Small intestine (tissue), 7 donors: ENCODE results near the gene LAMA2. TPM values are rescaled to one million over a fixed set of nuclear protein-coding genes. Genes with fewer than 3 reads are reported as not detected.
A peak's percentile ranks its signal among the peaks of the same experiment; 100 is the strongest.

Experiments
- DNase-seq, 2 donors: peaks; one replicate each; pipeline versions ENCODE4 v3.0.0 to v3.0.0-alpha.2; 2013
- FAIRE-seq: peaks from 2 replicates; lab custom pipeline; 2012; peaks lifted over from hg19 to GRCh38; lab: Jason Lieb, UNC
- H3K27ac ChIP-seq, 3 donors: one replicate each; pipeline ENCODE4 v1.5.1; 2013; ENCODE audit warnings: low read length in 2 of 3, mild to moderate bottlenecking in 2 of 3, control low read depth in 1 of 3, inconsistent platforms in 1 of 3, low read depth in 1 of 3, moderate library complexity in 1 of 3
- H3K27me3 ChIP-seq, 3 donors: one replicate each; pipeline ENCODE4 v1.6.1; 2013; ENCODE audit warnings: low read length in 3 of 3, inconsistent platforms in 1 of 3; ENCODE audit not compliant: control insufficient read depth in 3 of 3, insufficient read depth in 3 of 3
- H3K36me3 ChIP-seq, 3 donors: one replicate each; pipeline ENCODE4 v1.6.1; 2013; ENCODE audit warnings: low read length in 3 of 3, inconsistent platforms in 1 of 3, low read depth in 1 of 3, mild to moderate bottlenecking in 1 of 3, moderate library complexity in 1 of 3; ENCODE audit not compliant: control insufficient read depth in 3 of 3, insufficient read depth in 2 of 3
- H3K4me1 ChIP-seq, 3 donors: one replicate each; pipeline ENCODE4 v1.6.1; 2013; ENCODE audit warnings: low read length in 2 of 3, inconsistent platforms in 1 of 3, low read depth in 1 of 3, mild to moderate bottlenecking in 1 of 3, moderate library complexity in 1 of 3; ENCODE audit not compliant: control insufficient read depth in 3 of 3, insufficient read depth in 2 of 3
- H3K4me3 ChIP-seq, 3 donors: one replicate each; pipeline ENCODE4 v1.5.1; 2013; ENCODE audit warnings: low read length in 3 of 3, control low read depth in 1 of 3, inconsistent platforms in 1 of 3, low read depth in 1 of 3, mild to moderate bottlenecking in 1 of 3, moderate library complexity in 1 of 3
- H3K9me3 ChIP-seq, 2 donors: one replicate each; pipeline ENCODE4 v1.6.1; 2013; ENCODE audit warnings: low read depth in 1 of 2, low read length in 1 of 2; ENCODE audit not compliant: control insufficient read depth in 2 of 2, insufficient read depth in 1 of 2
- WGBS, 3 donors: extraction: QIAGEN DNeasy Blood & Tissue Kit; methylation state at CpG; one replicate each; pipeline ENCODE4 v1.1.7; 2013; 5-methylcytosine and 5-hydroxymethylcytosine counted together
- polyA plus RNA-seq, 4 donors: library from polyadenylated mRNA; stranded (reverse) in 3 of 4; unstranded in 1 of 4; fragments of 200-250 nt in 3 of 4; fragments of 120-200 nt in 1 of 4; gene quantifications; one replicate each; pipeline versions ENCODE4 v1.2.1 to v1.2.3, GENCODE V29; 2013
- donor health status: healthy with polysubstance abuse.
- donor health status: control.
- donor health status: control.
- donor health status: Bipolar disorder and iron deficiency.
- donor health status: healthy.

LAMA2 gene
- polyA plus RNA-seq, 4 donors: 0.67 to 12.7 (median 1.1) TPM

DNA sequence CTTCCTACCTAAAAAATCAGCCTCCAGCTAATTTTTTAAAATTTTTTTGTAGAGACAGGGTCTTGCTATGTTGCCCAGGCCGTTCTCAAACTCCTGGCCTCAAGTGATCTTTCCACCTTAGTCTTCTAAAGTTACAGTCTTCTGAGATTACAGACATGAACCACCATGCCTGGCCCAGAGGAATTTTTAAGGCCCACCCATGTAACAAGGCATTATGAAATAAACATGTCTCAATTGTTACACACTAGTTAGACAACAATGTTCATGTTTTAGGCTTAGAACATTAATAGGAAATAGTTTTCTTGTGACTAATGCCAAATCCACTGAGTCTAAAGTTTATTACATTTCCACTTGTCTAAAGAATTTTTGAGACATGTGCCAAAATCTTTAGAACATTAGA lies 221.2 kb downstream of the LAMA2 start:
- H3K4me1 ChIP-seq: no peaks in the 10 kb centered on the region
- no peaks in the 10 kb centered on the region for H3K9me3 ChIP-seq
- peak overlapping the region in 1 of 3 donors; percentile 38 for H3K27ac ChIP-seq
- FAIRE-seq (no peak), DNase-seq (no peak)
- no peaks in the 10 kb centered on the region for H3K27me3 ChIP-seq
- H3K36me3 ChIP-seq: no peaks in the 10 kb centered on the region
- WGBS, 3 donors: 62 to 70% (median 65%) methylated on average over 1 of the region's 1 CpG
- no peak overlapping the region for H3K4me3 ChIP-seq

DNA sequence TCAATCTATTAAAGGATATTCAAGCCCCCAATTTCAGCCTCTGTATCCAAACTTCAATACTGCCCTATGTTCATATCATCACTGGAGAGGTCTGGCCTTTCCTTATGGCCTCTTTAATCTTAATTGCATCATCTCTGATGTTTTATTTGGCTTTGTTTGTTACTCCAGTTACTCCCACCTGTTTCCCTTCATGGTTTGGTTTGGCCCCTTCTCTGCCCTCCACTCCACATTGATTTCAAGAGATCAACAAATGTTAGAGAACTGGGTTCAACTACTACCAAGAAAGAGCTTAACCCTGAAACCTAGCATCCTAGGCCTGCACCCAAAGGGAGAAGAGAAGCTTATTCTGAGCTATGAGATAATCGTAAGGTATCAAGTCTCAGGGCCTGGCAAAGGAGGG lies 221.6 kb downstream of the LAMA2 start:
- H3K9me3 ChIP-seq: no peaks in the 10 kb centered on the region
- no peak for FAIRE-seq
- no peak overlapping the region for H3K27ac ChIP-seq
- no peak overlapping the region for H3K4me3 ChIP-seq
- no peaks in the 10 kb centered on the region for H3K27me3 ChIP-seq
- 88 to 95% (median 91%) methylated on average over 1 of the region's 1 CpG for WGBS, 3 donors
- no peaks in the 10 kb centered on the region for H3K36me3 ChIP-seq
- no peak for DNase-seq
- H3K4me1 ChIP-seq: no peaks in the 10 kb centered on the region

DNA sequence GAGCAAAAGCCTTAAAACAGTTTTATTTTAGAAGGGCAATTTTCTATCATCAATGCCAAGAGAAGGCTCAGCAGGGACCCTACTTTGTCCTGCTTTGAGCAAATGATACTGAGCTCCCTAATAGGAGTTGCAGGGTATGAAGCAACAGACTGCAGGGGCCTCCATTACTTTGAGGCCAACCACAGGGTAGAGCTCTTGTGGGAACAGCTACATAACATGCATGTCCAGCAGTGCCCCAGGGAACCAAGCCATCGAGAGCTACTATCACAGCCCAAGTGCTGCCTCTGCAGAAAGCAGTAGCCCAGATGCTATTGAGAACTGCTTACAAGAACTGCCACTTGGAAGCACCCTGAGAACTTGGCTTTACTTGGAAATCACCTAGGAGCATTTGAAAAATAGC lies 222.1 kb downstream of the LAMA2 start:
- Histone ChIP-seq H3K4me1 (no peaks in the 10 kb centered on the region), H3K36me3 (no peaks in the 10 kb centered on the region), H3K4me3 (no peak overlapping the region), H3K27me3 (no peaks in the 10 kb centered on the region), H3K9me3 (no peaks in the 10 kb centered on the region), H3K27ac (no peak overlapping the region)
- FAIRE-seq (no peak), DNase-seq (peak in 1 of 2 donors; percentile 14)
- 82 to 100% (median 88%) methylated on average over 1 of the region's 1 CpG for WGBS, 3 donors

DNA sequence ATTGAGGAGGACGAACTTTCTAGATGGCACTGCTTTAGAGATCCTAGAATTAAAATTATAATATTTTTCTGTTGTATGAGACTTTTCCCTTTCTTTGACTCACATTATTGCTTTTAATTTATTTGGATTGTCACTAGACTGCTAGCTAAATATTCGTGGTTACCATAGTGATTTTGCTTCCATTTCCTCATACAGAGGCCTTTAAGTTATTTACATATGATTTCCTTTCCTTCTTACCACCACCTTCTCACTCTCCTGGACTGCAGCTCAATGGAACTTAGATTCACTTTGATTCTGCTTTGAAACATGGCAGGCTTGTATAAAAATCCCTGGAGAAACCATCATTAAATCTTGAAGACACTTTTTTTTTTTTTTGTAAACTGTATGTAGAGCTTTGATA lies 222.9 kb downstream of the LAMA2 start:
- FAIRE-seq: no peak
- Histone ChIP-seq H3K4me3 (no peak overlapping the region), H3K27ac (no peak overlapping the region), H3K27me3 (no peaks in the 10 kb centered on the region), H3K36me3 (no peaks in the 10 kb centered on the region), H3K9me3 (no peaks in the 10 kb centered on the region), H3K4me1 (no peaks in the 10 kb centered on the region)
- DNase-seq: no peak
- WGBS, 3 donors: 49 to 59% (median 55%) methylated on average over 2 of the region's 2 CpGs

DNA sequence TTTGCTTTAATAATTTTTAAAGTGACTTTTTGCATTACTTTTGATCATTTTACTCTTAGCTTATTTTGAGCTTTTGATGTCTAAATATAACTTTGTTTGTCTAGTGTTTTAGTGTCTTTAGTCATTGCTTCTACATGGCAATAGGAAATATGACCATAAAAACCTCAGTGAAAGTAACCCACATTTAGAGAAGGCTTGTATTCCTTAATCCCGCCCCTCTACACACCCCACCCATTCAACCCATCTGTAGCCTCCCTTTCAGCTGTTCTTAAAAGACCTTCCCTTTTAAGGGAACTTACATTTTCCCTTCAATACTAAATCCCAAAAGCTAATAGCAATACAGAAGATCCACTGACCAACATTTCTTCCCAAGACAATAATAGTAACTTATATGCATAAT lies 225.4 kb downstream of the LAMA2 start:
- FAIRE-seq (no peak), DNase-seq (no peak)
- Histone ChIP-seq H3K27me3 (no peaks in the 10 kb centered on the region), H3K27ac (no peak overlapping the region), H3K4me3 (no peak overlapping the region), H3K9me3 (no peaks in the 10 kb centered on the region), H3K4me1 (peaks cover 0 to 3% (median 0%) of the 10 kb centered on the region in 3 donors), H3K36me3 (no peaks in the 10 kb centered on the region)
- 53 to 93% (median 63%) methylated on average over 1 of the region's 1 CpG for WGBS, 3 donors

DNA sequence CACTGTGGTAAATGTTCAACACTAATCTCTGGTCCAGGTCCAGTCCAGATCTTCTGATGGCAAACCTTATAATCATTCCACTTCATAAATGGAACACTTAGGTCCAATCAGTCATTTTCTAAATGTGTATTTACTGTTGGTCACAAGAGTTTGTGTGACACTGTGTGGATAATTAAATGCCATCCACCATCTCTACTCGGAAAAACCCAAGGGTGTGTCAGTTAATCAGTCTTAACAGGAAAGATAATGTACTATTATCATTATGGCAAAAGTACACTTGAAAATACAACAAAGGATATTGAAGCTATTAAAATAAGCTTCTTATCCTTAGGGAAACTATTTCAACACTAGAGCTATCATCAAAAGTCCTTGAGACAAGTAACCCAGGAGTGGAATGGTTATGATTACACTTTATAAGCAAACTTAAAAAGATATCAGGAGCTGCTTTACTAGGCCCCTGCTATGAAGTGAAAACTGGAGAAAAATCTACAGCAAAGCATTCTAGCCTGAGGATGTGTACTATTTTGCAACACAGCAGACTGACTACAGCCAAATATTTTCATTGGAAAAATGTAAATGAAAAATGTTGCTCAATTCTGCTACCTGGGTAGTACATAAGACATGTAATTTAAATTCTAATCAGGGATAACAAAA lies 227.9 kb downstream of the LAMA2 start:
- DNase-seq (peak; percentile 12 to 35), FAIRE-seq (no peak)
- H3K4me1 ChIP-seq: peaks cover 0 to 6% (median 0%) of the 10 kb centered on the region in 3 donors
- H3K36me3 ChIP-seq: no peaks in the 10 kb centered on the region
- no peaks in the 10 kb centered on the region for H3K9me3 ChIP-seq
- no peak overlapping the region for H3K4me3 ChIP-seq
- no peak overlapping the region for H3K27ac ChIP-seq
- WGBS, 3 donors: 17 to 51% (median 24%) methylated on average over 1 of the region's 1 CpG
- H3K27me3 ChIP-seq: no peaks in the 10 kb centered on the region

DNA sequence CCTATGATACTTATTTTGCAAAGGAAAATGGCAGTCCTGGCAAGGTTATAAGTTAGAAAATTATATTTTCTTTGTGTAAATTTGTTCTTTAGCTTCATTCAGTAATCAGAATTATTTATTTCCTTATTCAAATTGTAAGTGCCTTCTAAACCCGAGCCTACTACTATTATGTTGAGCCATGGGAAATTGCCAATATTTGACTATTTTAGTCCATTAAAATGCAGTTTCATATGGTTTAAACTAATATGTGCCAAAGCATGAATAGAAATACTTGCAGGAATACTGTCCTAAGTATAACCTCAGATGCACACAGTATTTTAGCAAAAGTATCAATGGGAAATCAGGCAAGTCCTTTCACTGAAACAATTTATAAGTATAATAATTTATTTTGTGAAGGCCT lies 228.4 kb downstream of the LAMA2 start:
- Histone ChIP-seq H3K4me1 (peaks cover 0 to 6% (median 0%) of the 10 kb centered on the region in 3 donors), H3K27ac (no peak overlapping the region), H3K27me3 (no peaks in the 10 kb centered on the region), H3K4me3 (no peak overlapping the region), H3K36me3 (no peaks in the 10 kb centered on the region), H3K9me3 (no peaks in the 10 kb centered on the region)
- DNase-seq: no peak
- no peak for FAIRE-seq
- WGBS, 3 donors: 70 to 94% (median 87%) methylated on average over 1 of the region's 1 CpG

DNA sequence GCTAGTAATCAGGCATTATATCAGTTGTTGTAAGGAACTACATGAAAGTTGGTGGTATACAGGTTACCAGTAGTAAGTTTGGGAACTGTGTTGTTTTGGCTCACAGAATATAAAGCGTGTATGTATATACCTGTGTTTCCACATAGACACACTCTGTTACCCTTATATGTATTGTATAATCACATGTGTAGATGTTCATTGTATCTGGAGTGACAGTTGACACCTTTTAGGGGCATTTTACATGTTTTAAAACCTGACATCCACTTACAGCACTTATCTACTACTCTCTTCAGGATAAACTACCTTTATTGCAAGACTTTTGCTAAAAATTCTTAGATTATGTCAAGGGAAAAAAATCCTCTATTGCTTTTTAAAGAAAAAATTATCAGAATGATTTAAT lies 228.9 kb downstream of the LAMA2 start:
- FAIRE-seq: no peak
- no peaks in the 10 kb centered on the region for H3K27me3 ChIP-seq
- no peaks in the 10 kb centered on the region for H3K36me3 ChIP-seq
- H3K9me3 ChIP-seq: no peaks in the 10 kb centered on the region
- H3K4me1 ChIP-seq: peaks cover 0 to 6% (median 0%) of the 10 kb centered on the region in 3 donors
- WGBS, 3 donors: 79 to 91% (median 89%) methylated on average over 1 of the region's 1 CpG
- H3K4me3 ChIP-seq: no peak overlapping the region
- no peak for DNase-seq
- H3K27ac ChIP-seq: no peak overlapping the region

DNA sequence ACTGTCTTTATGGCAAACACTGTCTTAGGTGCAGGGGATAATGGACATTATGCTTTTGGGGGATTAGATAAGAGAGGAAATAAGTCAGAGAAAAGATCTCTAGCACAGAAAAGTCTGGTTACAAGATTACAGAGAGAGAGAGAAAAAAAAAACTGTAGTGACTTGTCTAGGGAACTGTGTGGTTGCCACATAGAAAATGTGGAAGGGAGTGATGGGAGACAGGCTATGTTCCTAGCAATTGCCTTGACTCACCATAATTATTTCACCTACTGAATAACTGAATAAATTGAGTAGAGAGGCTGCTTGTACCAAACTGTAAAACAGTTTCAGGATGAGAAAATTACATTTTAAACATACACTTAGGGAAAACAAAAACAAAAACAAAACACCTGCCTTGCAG lies 229.7 kb downstream of the LAMA2 start:
- Histone ChIP-seq H3K36me3 (no peaks in the 10 kb centered on the region), H3K4me1 (peaks cover 0 to 6% (median 0%) of the 10 kb centered on the region in 3 donors), H3K4me3 (no peak overlapping the region), H3K27ac (no peak overlapping the region), H3K27me3 (no peaks in the 10 kb centered on the region), H3K9me3 (no peaks in the 10 kb centered on the region)
- FAIRE-seq: no peak
- DNase-seq: no peak
